GM21526 (cell line): ENCODE measurements around the gene LRRC8B.
"Not testable (repeated sequence)": the region's sequence is repeated elsewhere in the genome, so short reads cannot be mapped to it uniquely, and the experiment has no call there.

Experiments
- ATAC-seq: cut with Tn5 transposase; IDR thresholded peaks from one replicate; pipeline ENCODE4 v1.9.1; 2021; ENCODE audit warnings: moderate library complexity; ENCODE audit not compliant: unreplicated experiment, low FRiP score

Gene LRRC8B

DNA sequence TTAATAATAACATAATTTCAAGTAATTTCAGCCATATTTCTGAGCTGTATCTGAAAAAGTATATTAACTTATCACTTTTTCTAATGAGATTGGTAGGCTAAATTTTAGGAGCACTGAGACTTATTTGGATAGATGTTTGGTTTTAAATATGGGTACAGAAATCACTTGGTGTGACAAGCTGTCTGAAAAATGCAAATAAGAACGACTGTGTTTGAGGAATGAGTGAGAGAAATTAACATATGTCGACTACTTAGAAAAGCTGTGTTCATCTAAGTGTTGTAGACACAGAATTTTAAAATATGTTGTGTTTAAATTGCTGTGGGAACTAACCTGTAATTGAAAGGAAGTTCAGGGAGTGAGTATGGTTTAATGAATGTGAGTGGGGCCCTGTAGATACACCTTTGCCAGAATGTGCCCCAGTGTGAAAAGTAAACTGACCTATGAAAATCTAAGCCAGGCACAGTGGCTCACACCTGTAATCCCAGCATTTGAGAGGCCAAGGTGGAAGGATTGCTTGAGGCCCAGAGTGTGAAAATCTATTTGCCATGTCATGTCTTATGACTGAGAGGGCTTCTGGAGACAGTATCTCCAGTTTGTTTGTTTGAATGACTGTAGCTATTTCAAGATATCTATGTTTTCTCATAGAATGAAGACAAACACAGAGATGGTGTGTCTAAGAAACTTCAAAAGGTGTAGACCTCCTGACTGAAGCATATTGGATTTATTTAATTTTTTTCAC is 54.5 kb downstream of the LRRC8B start:
- ATAC-seq = no peak

DNA sequence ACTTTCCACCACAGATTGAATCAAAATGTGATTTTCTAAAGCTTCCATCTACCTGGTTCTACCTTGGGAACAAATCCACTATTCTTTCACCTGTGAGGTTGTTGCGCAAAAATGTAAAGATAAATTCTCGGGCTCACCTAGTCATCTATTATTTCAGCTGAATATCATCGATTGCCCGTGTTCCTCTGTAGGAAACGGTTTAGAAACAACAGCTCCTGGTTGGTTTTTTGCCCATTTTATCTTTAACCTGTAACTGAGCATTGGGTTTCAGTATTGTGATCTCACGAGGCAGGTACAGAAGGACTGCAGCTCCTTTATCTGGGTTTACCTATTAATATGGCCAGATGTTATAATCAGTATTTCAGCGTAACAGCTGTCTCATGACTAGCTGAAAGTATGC is 55.4 kb downstream of the LRRC8B start:
- ATAC-seq = no peak

DNA sequence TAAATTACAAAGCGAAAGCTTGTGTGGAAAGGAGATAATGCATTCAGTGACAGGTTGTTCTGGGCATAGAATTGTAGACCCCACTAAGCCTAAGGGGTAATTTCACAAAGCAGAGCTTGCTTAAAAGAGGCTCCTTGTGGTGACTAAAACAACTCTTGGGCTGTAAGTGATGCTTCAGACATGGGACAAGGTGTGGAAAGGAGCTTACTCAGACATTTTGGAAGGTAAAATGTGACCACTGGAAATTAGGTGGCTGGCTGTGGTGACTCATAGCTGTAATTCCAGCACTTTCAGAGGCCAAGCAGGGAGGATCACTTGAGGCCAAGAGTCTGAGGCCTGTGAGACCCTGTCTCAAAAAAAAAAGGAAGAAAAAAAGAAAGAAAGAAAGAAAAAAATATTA is 57.2 kb downstream of the LRRC8B start:
- no peak for ATAC-seq

DNA sequence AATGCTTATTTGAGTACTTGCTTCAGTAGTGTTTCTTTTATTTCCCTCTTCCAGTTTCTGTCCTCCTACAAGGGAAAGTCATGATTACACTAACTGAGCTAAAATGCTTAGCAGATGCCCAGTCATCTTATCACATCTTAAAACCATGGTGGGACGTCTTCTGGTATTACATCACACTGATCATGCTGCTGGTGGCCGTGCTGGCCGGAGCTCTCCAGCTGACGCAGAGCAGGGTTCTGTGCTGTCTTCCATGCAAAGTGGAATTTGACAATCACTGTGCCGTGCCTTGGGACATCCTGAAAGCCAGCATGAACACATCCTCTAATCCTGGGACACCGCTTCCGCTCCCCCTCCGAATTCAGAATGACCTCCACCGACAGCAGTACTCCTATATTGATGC is 57.9 kb downstream of the LRRC8B start:
- ATAC-seq = no peak

DNA sequence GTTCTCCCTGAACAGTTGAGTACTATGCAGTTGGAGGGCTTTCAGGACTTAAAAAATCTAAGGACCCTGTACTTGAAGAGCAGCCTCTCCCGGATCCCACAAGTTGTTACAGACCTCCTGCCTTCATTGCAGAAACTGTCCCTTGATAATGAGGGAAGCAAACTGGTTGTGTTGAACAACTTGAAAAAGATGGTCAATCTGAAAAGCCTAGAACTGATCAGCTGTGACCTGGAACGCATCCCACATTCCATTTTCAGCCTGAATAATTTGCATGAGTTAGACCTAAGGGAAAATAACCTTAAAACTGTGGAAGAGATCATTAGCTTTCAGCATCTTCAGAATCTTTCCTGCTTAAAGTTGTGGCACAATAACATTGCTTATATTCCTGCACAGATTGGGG is 59.6 kb downstream of the LRRC8B start:
- ATAC-seq = no peak

DNA sequence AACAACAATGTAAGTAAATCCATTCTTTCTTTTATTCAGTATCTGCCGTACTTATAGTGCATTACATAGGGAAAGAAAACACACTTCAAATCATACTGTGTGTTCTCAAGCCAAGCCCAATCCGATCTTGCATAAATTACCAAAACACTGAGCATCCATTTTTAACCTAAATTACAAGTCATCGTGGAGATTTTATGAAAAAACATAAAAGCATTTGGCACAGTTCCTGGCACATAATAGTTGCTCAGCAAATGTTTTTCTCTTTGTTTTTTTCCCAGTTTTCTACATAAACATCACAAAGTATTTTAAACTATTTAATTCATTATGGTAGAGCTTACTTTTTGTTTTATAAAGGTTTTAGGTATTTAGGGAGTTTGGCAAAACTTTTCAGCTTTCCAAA is 60.2 kb downstream of the LRRC8B start:
- no peak for ATAC-seq

DNA sequence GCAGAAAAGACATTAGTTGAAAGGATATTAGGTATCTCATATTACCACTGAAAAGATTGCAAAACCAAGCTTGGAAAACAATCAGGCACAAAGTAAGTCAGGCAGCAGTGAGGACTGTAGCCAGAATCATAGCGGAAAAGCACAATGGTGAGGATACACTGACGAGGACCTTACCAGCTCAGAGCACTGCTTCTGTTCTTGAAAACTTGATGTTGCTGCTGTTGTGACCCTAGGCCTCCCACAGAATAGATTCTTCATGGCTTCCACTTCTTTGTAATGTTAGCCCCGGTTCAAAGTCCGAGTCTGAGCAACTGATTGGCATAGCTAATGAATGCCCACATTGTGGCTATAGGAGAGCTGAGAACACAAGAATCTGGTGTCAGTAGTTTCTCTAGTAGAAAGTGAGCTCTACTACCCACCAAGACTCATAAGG is 63.1 kb downstream of the LRRC8B start:
- no peak for ATAC-seq

- ATAC-seq = no peak
Measured at GRCh38 chr1:89588480-89588879, 63.9 kb downstream of the LRRC8B start.

- no peak for ATAC-seq
Measured at GRCh38 chr1:89589515-89589914, 64.9 kb downstream of the LRRC8B start.

GRCh38 chr1:89590341-89591080 is 65.9 kb downstream of the LRRC8B start:
- no peak for ATAC-seq

DNA sequence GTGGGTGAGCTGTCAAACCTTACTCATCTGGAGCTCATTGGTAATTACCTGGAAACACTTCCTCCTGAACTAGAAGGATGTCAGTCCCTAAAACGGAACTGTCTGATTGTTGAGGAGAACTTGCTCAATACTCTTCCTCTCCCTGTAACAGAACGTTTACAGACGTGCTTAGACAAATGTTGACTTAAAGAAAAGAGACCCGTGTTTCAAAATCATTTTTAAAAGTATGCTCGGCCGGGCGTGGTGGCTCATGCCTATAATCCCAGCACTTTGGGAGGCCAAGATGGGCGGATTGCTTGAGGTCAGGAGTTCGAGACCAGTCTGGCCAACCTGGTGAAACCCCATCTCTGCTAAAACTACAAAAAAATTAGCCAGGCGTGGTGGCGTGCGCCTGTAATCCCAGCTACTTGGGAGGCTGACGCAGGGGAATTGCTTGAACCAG is 68.3 kb downstream of the LRRC8B start:
- ATAC-seq = not testable (repeated sequence)

DNA sequence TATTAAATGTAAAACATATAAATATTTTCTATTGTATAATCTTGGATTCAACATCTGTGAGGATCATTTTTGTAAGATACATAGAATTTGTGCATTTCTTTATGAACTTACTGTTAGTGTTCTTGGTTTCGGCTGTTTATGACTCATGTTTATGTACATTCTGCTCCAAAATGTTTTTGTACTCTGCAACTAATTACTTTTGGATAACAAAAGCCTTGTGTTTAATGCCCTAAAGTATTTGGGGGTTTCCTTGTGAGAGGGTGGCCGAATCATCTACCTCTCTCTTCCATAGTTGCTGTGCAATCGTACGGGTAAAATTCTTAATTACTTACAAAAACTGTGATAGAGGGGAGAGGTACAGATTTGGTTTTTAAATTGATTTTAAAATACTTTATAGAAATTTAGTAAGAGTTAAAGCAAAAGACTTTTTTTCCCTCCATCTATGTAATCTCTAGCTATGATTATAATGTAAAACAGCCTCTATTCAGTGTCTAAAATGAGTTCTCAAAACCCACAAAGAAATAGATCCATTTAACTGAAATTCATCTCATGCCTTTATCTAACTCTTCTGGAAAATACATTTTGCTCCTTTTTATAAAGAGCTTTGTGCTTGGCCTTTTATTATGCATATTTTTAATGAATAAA is 69.6 kb downstream of the LRRC8B start:
- ATAC-seq = no peak

DNA sequence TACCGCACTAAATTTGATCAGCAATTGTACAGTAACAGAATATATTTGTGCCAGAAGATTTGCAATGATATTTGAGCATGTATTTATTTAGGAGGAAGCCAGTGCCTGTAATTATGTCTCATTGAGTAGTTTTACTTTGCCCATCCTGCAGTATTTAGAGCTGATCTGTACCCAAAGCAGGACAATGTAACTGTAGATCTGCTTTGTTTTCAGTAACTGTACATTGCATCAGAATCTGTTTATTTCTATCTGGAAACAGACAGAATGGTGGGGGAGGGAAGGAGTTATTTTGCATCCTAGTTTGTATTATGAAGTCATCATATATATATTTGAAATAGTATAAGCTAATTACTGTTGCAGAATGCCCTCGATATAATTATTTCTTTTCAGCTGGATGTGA is 72.1 kb downstream of the LRRC8B start:
- no peak for ATAC-seq

DNA sequence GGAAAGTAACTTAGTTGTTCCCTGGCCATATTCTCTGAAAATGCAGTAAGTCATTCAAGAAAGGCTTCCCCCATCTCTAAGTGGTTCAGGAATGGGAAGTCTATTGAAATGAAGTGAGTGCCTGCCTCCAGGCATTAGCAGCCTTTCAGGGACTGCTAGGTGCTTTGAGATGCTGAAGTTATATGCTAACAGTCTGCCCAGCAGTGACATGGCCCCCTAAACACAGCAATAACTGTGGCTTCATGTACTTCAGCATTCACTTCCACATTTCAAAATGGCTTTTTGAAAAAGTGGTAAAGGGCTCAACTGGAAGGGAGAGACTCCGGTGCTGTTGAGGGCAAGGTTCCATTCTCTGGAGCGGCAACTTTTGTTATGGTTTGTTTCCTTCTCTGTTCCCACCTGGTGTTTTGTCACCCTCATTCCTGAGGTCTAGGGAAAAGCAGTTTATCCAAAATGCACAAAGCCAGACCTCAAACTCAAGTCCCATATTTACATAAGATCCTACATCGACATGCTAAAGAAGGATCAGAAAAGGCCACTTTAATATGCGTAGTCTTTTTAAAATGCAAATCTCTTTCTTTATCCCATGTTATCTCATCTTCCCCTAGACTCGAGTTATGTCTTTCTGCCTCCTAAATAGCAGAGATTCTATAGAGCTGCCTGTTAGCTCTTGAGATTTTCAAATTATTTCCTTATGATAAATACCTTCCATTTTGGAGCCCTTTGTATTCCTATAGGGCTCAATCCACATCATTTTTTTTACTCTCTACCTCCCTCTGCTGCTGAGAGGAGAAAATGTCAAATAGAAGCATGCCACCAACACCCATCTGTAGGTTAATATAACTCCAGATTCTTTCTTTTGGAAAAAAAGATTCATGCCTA is 74.1 kb downstream of the LRRC8B start:
- ATAC-seq = no peak

GRCh38 chr1:89599332-89599630 is 74.7 kb downstream of the LRRC8B start:
- ATAC-seq = no peak

- ATAC-seq = no peak
Measured at GRCh38 chr1:89600451-89601224, 76.0 kb downstream of the LRRC8B start.

DNA sequence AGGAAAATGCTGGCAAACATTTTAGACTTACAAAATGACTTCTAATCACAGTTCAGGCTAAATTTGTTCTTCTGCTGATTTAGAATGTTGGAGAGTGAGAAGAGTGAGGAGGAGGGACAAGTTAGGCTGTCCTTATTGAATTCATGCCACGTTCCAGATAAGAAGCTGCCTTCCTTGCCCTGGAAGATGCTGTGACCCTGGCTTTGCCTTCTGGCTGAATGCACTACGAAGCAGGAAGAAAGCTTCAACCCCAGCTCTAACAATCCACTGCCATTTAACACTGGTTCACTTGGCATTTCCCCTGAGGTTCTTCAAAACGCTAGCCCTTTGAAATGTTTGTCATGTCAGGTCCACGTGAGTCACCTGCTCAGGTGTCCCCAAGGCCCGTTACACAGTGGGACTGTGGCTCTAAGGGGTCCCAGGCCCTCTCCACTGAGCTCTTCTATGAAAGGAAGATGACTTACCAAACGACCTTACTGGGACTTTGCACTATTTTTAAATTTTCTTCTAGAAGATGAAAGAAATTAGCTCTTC is 78.3 kb downstream of the LRRC8B start:
- ATAC-seq = no peak

DNA sequence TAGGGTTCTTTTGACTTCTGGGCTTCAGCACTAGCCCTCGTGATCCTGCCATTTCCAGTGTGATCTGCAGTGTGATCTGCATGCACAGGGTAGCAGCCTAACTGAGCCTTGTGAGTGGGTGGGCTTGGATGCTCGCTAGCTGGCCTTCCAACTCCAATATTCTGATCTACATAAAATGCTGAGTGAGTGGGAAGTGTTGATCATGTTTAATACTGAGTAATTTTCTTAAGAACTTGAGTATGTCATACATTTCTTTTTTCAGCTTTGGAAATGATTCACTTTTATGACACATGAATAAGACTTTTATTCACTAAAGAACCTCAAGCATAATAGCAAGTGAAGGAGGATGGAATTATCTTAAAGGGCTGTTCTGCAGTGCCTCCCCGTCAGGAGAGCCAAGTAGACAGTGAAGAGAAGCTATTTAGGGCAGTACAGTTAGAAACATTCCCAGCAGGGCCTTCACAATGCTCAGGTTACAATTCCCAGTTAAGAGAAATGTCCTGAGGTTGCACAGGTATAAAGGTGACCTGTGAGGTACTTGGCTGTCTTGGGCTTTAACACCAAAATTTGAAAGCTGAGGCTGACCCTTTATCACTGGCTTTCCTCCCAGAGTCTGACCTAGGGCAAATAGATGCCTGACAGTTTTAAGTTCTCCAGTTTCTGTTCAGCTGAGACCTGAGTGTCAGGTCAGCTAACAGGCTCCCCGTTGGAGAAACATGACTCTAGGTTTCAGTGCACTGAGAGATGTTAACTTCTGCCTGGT is 79.2 kb downstream of the LRRC8B start:
- no peak for ATAC-seq

DNA sequence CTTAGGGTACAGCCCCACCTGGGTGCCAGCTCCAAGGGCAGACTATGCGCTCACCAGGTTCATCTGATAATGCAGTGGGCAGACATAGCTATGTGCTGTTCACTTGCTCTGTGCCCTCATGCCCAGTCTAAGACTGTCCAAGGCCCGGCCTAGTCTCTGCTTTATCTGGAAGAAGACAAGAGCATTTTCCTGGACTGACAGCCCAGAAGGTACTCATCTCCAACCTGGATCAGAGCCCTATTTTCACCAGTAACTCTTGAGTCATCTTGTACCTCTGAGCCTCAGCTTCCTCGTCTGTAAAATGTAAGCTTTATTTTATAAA is 79.7 kb downstream of the LRRC8B start:
- no peak for ATAC-seq
